Keratinocyte (primary cell): ENCODE results near the gene UPK3A. TPM values are rescaled to one million over a fixed set of nuclear protein-coding genes. Genes with fewer than 3 reads are reported as not detected.

Experiments
- DNase-seq: peaks from one replicate; pipeline ENCODE4 v3.0.0-alpha.2; 2011; ENCODE audit warnings: low read depth, missing footprints, low spot score
- FAIRE-seq: peaks from 2 replicates; lab custom pipeline; 2011; peaks lifted over from hg19 to GRCh38; lab: Jason Lieb, UNC
- H2AFZ ChIP-seq: 2 replicates; pipeline ENCODE4 v1.6.0; 2012; ENCODE audit warnings: low read length, control low read depth, inconsistent platforms; ENCODE audit not compliant: control insufficient read depth
- H3K27ac ChIP-seq: 2 replicates; pipeline ENCODE4 v1.5.1; 2011; ENCODE audit warnings: low read length; ENCODE audit not compliant: control insufficient read depth, insufficient read depth
- H3K27me3 ChIP-seq: 3 replicates; pipeline ENCODE4 v1.6.0; 2011; ENCODE audit warnings: low read length; ENCODE audit not compliant: control insufficient read depth, insufficient read depth; ENCODE audit errors: extremely low read depth
- H3K36me3 ChIP-seq, 2 experiments: 2 replicates in 1 of 2; 3 replicates in 1 of 2; pipeline ENCODE4 v1.5.1; 2011; ENCODE audit warnings: low read length in 2 of 2, mild to moderate bottlenecking in 1 of 2; ENCODE audit not compliant: control insufficient read depth in 2 of 2, insufficient read depth in 2 of 2; ENCODE audit errors: extremely low read depth in 1 of 2
- H3K4me1 ChIP-seq: 3 replicates; pipeline ENCODE4 v1.5.1; 2011; ENCODE audit warnings: low read length; ENCODE audit not compliant: control insufficient read depth, insufficient read depth; ENCODE audit errors: extremely low read depth
- H3K4me2 ChIP-seq: 3 replicates; pipeline ENCODE4 v1.6.0; 2011; ENCODE audit warnings: low read depth, low read length; ENCODE audit not compliant: control insufficient read depth, insufficient read depth; ENCODE audit errors: extremely low read depth
- H3K4me3 ChIP-seq, 3 experiments: fragments of 200-600 bp in 1 of 3; sonication (generic) in 1 of 3; 2 replicates in 2 of 3; 3 replicates in 1 of 3; pipeline ENCODE4 v1.5.1; 2011 to 2016; ENCODE audit warnings: low read length in 3 of 3, mild to moderate bottlenecking in 3 of 3, control low read depth in 2 of 3, inconsistent platforms in 1 of 3, low read depth in 1 of 3, mixed read lengths in 1 of 3, mixed run types in 1 of 3, moderate library complexity in 1 of 3; ENCODE audit not compliant: control insufficient read depth in 2 of 3, insufficient read depth in 2 of 3; ENCODE audit errors: extremely low read depth in 1 of 3
- H3K79me2 ChIP-seq: 2 replicates; pipeline ENCODE4 v1.6.0; 2012; ENCODE audit warnings: low read length; ENCODE audit not compliant: control insufficient read depth, insufficient read depth
- H3K9ac ChIP-seq: 3 replicates; pipeline ENCODE4 v1.6.0; 2011; ENCODE audit warnings: low read length; ENCODE audit not compliant: control insufficient read depth, insufficient read depth; ENCODE audit errors: extremely low read depth
- H3K9me1 ChIP-seq: 3 replicates; pipeline ENCODE4 v1.6.0; 2011; ENCODE audit warnings: low read length; ENCODE audit not compliant: control insufficient read depth, insufficient read depth; ENCODE audit errors: extremely low read depth
- H3K9me3 ChIP-seq: 2 replicates; pipeline ENCODE4 v1.5.1; 2012; ENCODE audit warnings: low read depth, low read length; ENCODE audit not compliant: control insufficient read depth
- H4K20me1 ChIP-seq: 3 replicates; pipeline ENCODE4 v1.6.0; 2011; ENCODE audit warnings: low read length; ENCODE audit not compliant: control insufficient read depth, insufficient read depth; ENCODE audit errors: extremely low read depth
- CTCF ChIP-seq, 3 experiments: IDR thresholded peaks in 1 of 3; conservative IDR thresholded peaks in 1 of 3; optimal IDR thresholded peaks in 1 of 3; 2 replicates in 2 of 3; 3 replicates in 1 of 3; pipeline versions ENCODE3 to v1.5.1; 2011; ENCODE audit warnings: low read length in 3 of 3, mild to moderate bottlenecking in 3 of 3, moderate library complexity in 2 of 3, control low read depth in 1 of 3, inconsistent platforms in 1 of 3; ENCODE audit not compliant: insufficient read depth in 2 of 3; ENCODE audit errors: extremely low read depth in 1 of 3
- EZH2 ChIP-seq: IDR thresholded peaks from one replicate; pipeline ENCODE4 v1.6.1; 2012; ENCODE audit warnings: inconsistent platforms, mild to moderate bottlenecking, low read length, moderate library complexity
- dilution Hi-C: fragments of 300-500 bp; cut with MboI; formaldehyde crosslinking; loops from one replicate; pipeline ENCODE4 v1.7.0; 2020; ENCODE audit warnings: low sequenced_read_pairs; ENCODE audit not compliant: extremely low pct_ligation_motif_present
- polyA plus RNA-seq, 5 experiments: library from polyadenylated mRNA; depleted of rRNA in 3 of 5; stranded (reverse) in 3 of 5; stranded (forward) in 1 of 5; unstranded in 1 of 5; fragments of >200 nt; gene quantifications; 1 replicate in 1 of 5; 2 replicates in 3 of 5; 3 replicates in 1 of 5; pipeline versions ENCODE4 v1.2.1 to v1.2.3, GENCODE V29; 2011 to 2012; ENCODE audit warnings: missing spikeins in 2 of 5, low read depth in 1 of 5, low replicate concordance in 1 of 5

Gene UPK3A
- polyA plus RNA-seq, 1 donor (not counting 4 experiments of a cell fraction or from before 2014, with no cell fraction given) = not detected

- H3K4me1 ChIP-seq = peaks cover 27% of the 10 kb centered on the region
- H3K79me2 ChIP-seq = peaks cover 51% of the 10 kb centered on the region
- TF ChIP-seq CTCF (optimal IDR thresholded peaks at IDR 0.05 in 1 of 3, IDR thresholded peaks at IDR 0.05 in 1 of 3, conservative IDR thresholded peaks at IDR 0.05 in 1 of 3; ENCODE audit: extremely low read depth in 1 of 3, insufficient read depth in 2 of 3, low read length in 3 of 3) (no peak), EZH2 (no peak)
- H4K20me1 ChIP-seq = peaks cover 3% of the 10 kb centered on the region
- peaks cover 0 to 8% of the 10 kb centered on the region in 2 experiments for H3K36me3 ChIP-seq
- DNase-seq (no peak), FAIRE-seq (no peak)
- peaks cover 6% of the 10 kb centered on the region for H3K9me1 ChIP-seq
- no peak overlapping the region for H2AFZ ChIP-seq
- no peak overlapping the region for H3K4me2 ChIP-seq
- no peak overlapping the region for H3K27ac ChIP-seq
- no peak overlapping the region for H3K9ac ChIP-seq
- dilution Hi-C loops = no loop called here
- H3K9me3 ChIP-seq = no peaks in the 10 kb centered on the region
- H3K4me3 ChIP-seq = no peak overlapping the region
- no peaks in the 10 kb centered on the region for H3K27me3 ChIP-seq
These were observed 28.1 kb downstream of the UPK3A start for GRCh38 chr22:45312856-45313255.

GRCh38 chr22:45314054-45314721 lies 29.4 kb downstream of the UPK3A start:
- Histone ChIP-seq H3K36me3 (peaks cover 0 to 8% of the 10 kb centered on the region in 2 experiments), H3K9ac (no peak overlapping the region), H4K20me1 (peaks cover 3% of the 10 kb centered on the region), H3K4me1 (peaks cover 32% of the 10 kb centered on the region), H3K27ac (no peak overlapping the region), H3K79me2 (peaks cover 61% of the 10 kb centered on the region), H2AFZ (no peak overlapping the region), H3K9me1 (peaks cover 14% of the 10 kb centered on the region), H3K4me3 (no peak overlapping the region), H3K27me3 (no peaks in the 10 kb centered on the region), H3K9me3 (no peaks in the 10 kb centered on the region), H3K4me2 (no peak overlapping the region)
- TF ChIP-seq CTCF (optimal IDR thresholded peaks at IDR 0.05 in 1 of 3, IDR thresholded peaks at IDR 0.05 in 1 of 3, conservative IDR thresholded peaks at IDR 0.05 in 1 of 3; ENCODE audit: extremely low read depth in 1 of 3, insufficient read depth in 2 of 3, low read length in 3 of 3) = no peak
- TF ChIP-seq EZH2 = no peak
- dilution Hi-C loops = no loop called here
- DNase-seq (no peak), FAIRE-seq (no peak)
